K562 (cell line): ENCODE results near the gene OR6K3. TPM values are rescaled to one million over a fixed set of nuclear protein-coding genes. Genes with fewer than 3 reads are reported as not detected.

Experiments used
- ATAC-seq: fragments of 200-7000 bp; cut with Tn5 transposase; 3 replicates; pipeline ENCODE4 v1.9.1; 2020; ENCODE audit warnings: moderate library complexity
- BruUV-seq: library from RNA; stranded (reverse); fragments of 400-500 nt; replicated peaks from 2 replicates; lab custom pipeline; 2021; lab: Mats Ljungman, UMichigan
- CTCF ChIA-PET: fragments of 300-600 bp; formaldehyde crosslinking; extraction: SDS; loops from one replicate; lab custom pipeline; 2021; ENCODE audit warnings: low intra/inter-chr PET ratio; lab: Yijun Ruan, JAX
- POLR2A ChIA-PET: fragments of 300-600, 350-650 bp; sonication (Branson Sonifier 250); formaldehyde crosslinking; extraction: SDS; loops from one replicate; lab custom pipeline; 2021; ENCODE audit warnings: antibody characterized with exemption, inconsistent platforms; lab: Yijun Ruan, JAX
- DNase-seq, 4 experiments: peaks; one replicate each; pipeline versions ENCODE4 v3.0.0 to v3.0.0-alpha.2; 2011 to 2018; ENCODE audit warnings: low spot score in 3 of 4, mixed read lengths in 3 of 4; ENCODE audit errors: extremely low read depth in 1 of 4
- FAIRE-seq: peaks from 2 replicates; lab custom pipeline; 2011; peaks lifted over from hg19 to GRCh38; lab: Jason Lieb, UNC
- H2AFZ ChIP-seq: 2 replicates; pipeline ENCODE4 v1.6.0; 2011; ENCODE audit warnings: low read depth, low read length, control low read depth, inconsistent platforms
- H3K27ac ChIP-seq: fragments of 200-600 bp; 3 replicates; pipeline ENCODE4 v1.8.0; 2011; ENCODE audit warnings: low read depth, mild to moderate bottlenecking, control low read depth, inconsistent platforms, low read length, moderate library complexity, mixed read lengths; ENCODE audit errors: extremely low read depth
- H3K27me3 ChIP-seq, 2 experiments: fragments of 300-600 bp in 1 of 2; 2 replicates in 1 of 2; 3 replicates in 1 of 2; pipeline versions ENCODE4 v1.6.0 to v1.8.0; 2011; ENCODE audit warnings: inconsistent platforms in 2 of 2, low read length in 2 of 2, mild to moderate bottlenecking in 1 of 2, mixed read lengths in 1 of 2, moderate library complexity in 1 of 2; ENCODE audit not compliant: control insufficient read depth in 2 of 2, insufficient read depth in 2 of 2
- H3K36me3 ChIP-seq: fragments of 300-600 bp; 3 replicates; pipeline ENCODE4 v1.8.0; 2011; ENCODE audit warnings: mild to moderate bottlenecking, low read length, inconsistent platforms; ENCODE audit not compliant: control insufficient read depth, insufficient read depth
- H3K4me1 ChIP-seq, 2 experiments: fragments of 200-600 bp in 1 of 2; replicated peaks in 1 of 2; 2 replicates in 1 of 2; 3 replicates in 1 of 2; pipeline versions ENCODE4 v1.5.1 to v1.8.0; 2011; ENCODE audit warnings: inconsistent platforms in 2 of 2, low read length in 2 of 2, mild to moderate bottlenecking in 1 of 2, mixed read lengths in 1 of 2, moderate library complexity in 1 of 2; ENCODE audit not compliant: control insufficient read depth in 2 of 2, insufficient read depth in 2 of 2
- H3K4me2 ChIP-seq: 2 replicates; pipeline ENCODE4 v1.6.1; 2011; ENCODE audit warnings: low read length, control low read depth, inconsistent platforms, mixed read lengths; ENCODE audit not compliant: insufficient read depth
- H3K4me3 ChIP-seq: fragments of 200-600 bp; sonication (generic), shearing (Covaris generic); 2 replicates; pipeline ENCODE4 v1.5.1; 2016; ENCODE audit warnings: control low read depth, inconsistent platforms
- H3K79me2 ChIP-seq: fragments of 200-600 bp; 3 replicates; pipeline ENCODE4 v1.8.0; 2011; ENCODE audit warnings: low read length, inconsistent platforms; ENCODE audit not compliant: control insufficient read depth, insufficient read depth
- H3K9ac ChIP-seq, 2 experiments: 2 replicates each; pipeline versions ENCODE4 v1.6.0 to v1.6.1; 2011; ENCODE audit warnings: low read depth in 2 of 2, low read length in 2 of 2, control low read depth in 1 of 2, inconsistent platforms in 1 of 2, mild to moderate bottlenecking in 1 of 2, mixed read lengths in 1 of 2; ENCODE audit not compliant: insufficient read depth in 1 of 2
- H3K9me1 ChIP-seq: one replicate; pipeline ENCODE4 v1.6.0; 2011; ENCODE audit warnings: inconsistent platforms, mild to moderate bottlenecking, low read length, moderate library complexity; ENCODE audit not compliant: control insufficient read depth, insufficient read depth
- H3K9me3 ChIP-seq: replicated peaks from 2 replicates; pipeline ENCODE4 v1.5.1; 2011; ENCODE audit warnings: low read depth, low read length, inconsistent platforms; ENCODE audit not compliant: control insufficient read depth, insufficient read depth
- H4K20me1 ChIP-seq: replicated peaks from 2 replicates; pipeline ENCODE4 v1.6.1; 2011; ENCODE audit warnings: low read length, inconsistent platforms, mixed read lengths; ENCODE audit not compliant: control insufficient read depth, insufficient read depth
- CBX8 ChIP-seq: fragments of 200-600 bp; sonication (generic); IDR thresholded peaks from 2 replicates; pipeline ENCODE4 v1.6.1; 2012; ENCODE audit warnings: borderline replicate concordance, mixed run types, low read depth, mild to moderate bottlenecking, moderate library complexity, mixed read lengths, low read length, control low read depth, inconsistent platforms; ENCODE audit not compliant: poor library complexity, severe bottlenecking; ENCODE audit errors: extremely low read depth
- DNMT1 ChIP-seq: fragments of 450-650 bp; IDR thresholded peaks from 2 replicates; pipeline ENCODE4 v1.6.1; 2016; ENCODE audit warnings: antibody characterized with exemption, mild to moderate bottlenecking
- HIVEP1 ChIP-seq: fragments of 250-450 bp; sonication (Bioruptor Pico); IDR thresholded peaks from 2 replicates; pipeline ENCODE4 v1.4.0; 2020; ENCODE audit warnings: mild to moderate bottlenecking
- MTF1 ChIP-seq: fragments of 250-450 bp; sonication (Bioruptor Pico); IDR thresholded peaks from 2 replicates; pipeline ENCODE4 v1.9.0; 2021; ENCODE audit warnings: moderate library complexity, mild to moderate bottlenecking, inconsistent platforms, borderline replicate concordance
- NR2C2 ChIP-seq, 2 experiments: fragments of 200-800 bp in 1 of 2; sonication (Bioruptor generic) in 1 of 2; sonication (generic) in 1 of 2; formaldehyde crosslinking in 1 of 2; IDR thresholded peaks; 2 replicates each; pipeline versions ENCODE4 v1.6.1 to v1.8.0; 2016 to 2022; ENCODE audit warnings: mild to moderate bottlenecking in 1 of 2, missing compliant biosample characterization in 1 of 2, missing genetic modification characterization in 1 of 2, missing genetic modification reagents in 1 of 2
- NR2F6 ChIP-seq: fragments of 450-650 bp; formaldehyde crosslinking; IDR thresholded peaks from 2 replicates; pipeline ENCODE4 v1.4.0; 2020; ENCODE audit warnings: mild to moderate bottlenecking
- PCBP2 ChIP-seq: fragments of 200-400 bp; formaldehyde crosslinking; IDR thresholded peaks from 2 replicates; pipeline ENCODE4 v1.6.1; 2018; ENCODE audit warnings: low read length, low read depth, mild to moderate bottlenecking, moderate library complexity; ENCODE audit not compliant: poor library complexity, severe bottlenecking
- RFX7 ChIP-seq: fragments of 250-450 bp; sonication (Bioruptor Pico); IDR thresholded peaks from 2 replicates; pipeline ENCODE4 v1.5.1; 2021; ENCODE audit warnings: mild to moderate bottlenecking
- SAP30 ChIP-seq: fragments of 200-600 bp; sonication (generic); IDR thresholded peaks from 2 replicates; pipeline ENCODE4 v1.6.1; 2012; ENCODE audit warnings: borderline replicate concordance, low read depth, mild to moderate bottlenecking, moderate library complexity, low read length, control low read depth, inconsistent platforms; ENCODE audit not compliant: insufficient read depth, poor library complexity, severe bottlenecking
- SUPT5H ChIP-seq: fragments of 450-650 bp; IDR thresholded peaks from 2 replicates; pipeline ENCODE4 v1.6.1; 2016
- TEAD1 ChIP-seq, 2 experiments: fragments of 450-650 bp in 1 of 2; sonication (generic) in 1 of 2; formaldehyde crosslinking; IDR thresholded peaks; 2 replicates each; pipeline versions ENCODE4 v1.4.0 to v1.8.0; 2020 to 2022; ENCODE audit warnings: mild to moderate bottlenecking in 2 of 2, missing genetic modification reagents in 1 of 2
- TEAD4 ChIP-seq, 2 experiments: sonication (generic) in 1 of 2; formaldehyde crosslinking in 1 of 2; IDR thresholded peaks; 2 replicates each; pipeline versions ENCODE4 v1.6.1 to v1.8.0; 2012 to 2022; ENCODE audit warnings: borderline replicate concordance in 1 of 2, inconsistent platforms in 1 of 2, low read length in 1 of 2, mild to moderate bottlenecking in 1 of 2, missing genetic modification reagents in 1 of 2
- USF2 ChIP-seq: sonication (generic); formaldehyde crosslinking; IDR thresholded peaks from 2 replicates; pipeline ENCODE4 v1.5.0; 2020; ENCODE audit warnings: missing genetic modification reagents
- ZBTB12 ChIP-seq: fragments of 250-450 bp; sonication (Bioruptor Pico); IDR thresholded peaks from 2 replicates; pipeline ENCODE4 v1.4.0; 2020
- ZBTB5 ChIP-seq: fragments of 450-650 bp; IDR thresholded peaks from 2 replicates; pipeline ENCODE4 v1.6.1; 2017; ENCODE audit warnings: antibody characterized with exemption
- ZBTB8A ChIP-seq: fragments of 450-650 bp; IDR thresholded peaks from 2 replicates; pipeline ENCODE4 v1.6.1; 2018; ENCODE audit warnings: mild to moderate bottlenecking, moderate library complexity; ENCODE audit not compliant: partially characterized antibody
- ZEB2 ChIP-seq: fragments of 450-650 bp; IDR thresholded peaks from 2 replicates; pipeline ENCODE4 v1.6.1; 2016
- ZNF165 ChIP-seq: fragments of 250-450 bp; sonication (Bioruptor Pico); IDR thresholded peaks from 2 replicates; pipeline ENCODE4 v1.4.0; 2020; ENCODE audit warnings: borderline replicate concordance
- ZNF239 ChIP-seq: fragments of 250-450 bp; sonication (Bioruptor Pico); IDR thresholded peaks from 2 replicates; pipeline ENCODE4 v1.4.0; 2020; ENCODE audit warnings: mild to moderate bottlenecking
- ZNF644 ChIP-seq: fragments of 200-800 bp; sonication (Bioruptor generic); IDR thresholded peaks from 2 replicates; pipeline ENCODE4 v1.6.1; 2016; ENCODE audit warnings: low read depth, missing genetic modification characterization, missing compliant biosample characterization
- WGBS: fragments of 100-300 bp; shearing (Covaris generic); methylation state at CpG from one replicate; pipeline ENCODE4 v1.1.6; 2016; ENCODE audit warnings: low coverage, mixed read lengths; ENCODE audit not compliant: insufficient coverage; ENCODE audit errors: missing lambda C conversion rate; 5-methylcytosine and 5-hydroxymethylcytosine counted together
- in situ Hi-C: fragments of 300-500 bp; cut with MboI; formaldehyde crosslinking; loops from 4 replicates; pipeline ENCODE4 v1.15.0; 2018; ENCODE audit warnings: inconsistent platforms, mixed read lengths
- intact Hi-C: fragments of 100-400 bp; cut with micrococcal nuclease; formaldehyde crosslinking; loops from 2 replicates; pipeline ENCODE4 v1.14.2; 2022
- polyA plus RNA-seq, 8 experiments: library from polyadenylated mRNA; depleted of rRNA in 4 of 8; stranded (reverse) in 5 of 8; unstranded in 3 of 8; fragments of >200 nt; fragmentation: Nextera tagmentation in 2 of 8; fragmentation: Illumina TruSeq in 1 of 8; extraction: Ambion mirVana in 2 of 8; extraction: Trizol in 1 of 8; gene quantifications; 2 replicates each; pipeline versions ENCODE4 v1.2.1 to v1.2.3, GENCODE V29; 2011 to 2014; ENCODE audit warnings: inconsistent platforms in 1 of 8, missing spikeins in 1 of 8
- total RNA-seq, 7 experiments: library from RNA; depleted of rRNA in 6 of 7; stranded (reverse); fragments of >200 nt in 6 of 7; fragmentation: Illumina TruSeq in 2 of 7; extraction: Trizol in 2 of 7; gene quantifications; 2 replicates each; pipeline versions ENCODE4 v1.2.1 to v1.2.3, GENCODE V29; 2011 to 2021; ENCODE audit warnings: low replicate concordance in 1 of 7

Gene OR6K3
- total and polyA plus RNA-seq, 9 of the 15 experiments (the other 6 are each of a cell fraction or from before 2014, with no cell fraction given) = not detected

GRCh38 chr1:158754420-158754819 lies 33.9 kb upstream of the OR6K3 start, which contains the start of gene OR6K6:
Gene OR6K6, plus strand, starts transcription at chr1:158754720. Its CDS starts 168 bp downstream, at chr1:158754888.
- no peak within 1 kb of the TSS for H2AFZ ChIP-seq
- H3K9me3 ChIP-seq = no peaks in the 10 kb centered on the region
- H3K4me3 ChIP-seq = no peak within 1 kb of the TSS
- POLR2A ChIA-PET = interaction anchor here (0.6 to 0.7 kb wide), 2 partner anchors 20 to 108 kb away, joined by 3 read pairs; no protein-coding TSS in a partner anchor
- no TSS peak for BruUV-seq
- no peaks in the 10 kb centered on the region for H3K27me3 ChIP-seq
- H3K4me1 ChIP-seq = peaks cover 0 to 4% of the 10 kb centered on the region in 2 experiments; a peak in 2 of 5 replicates
- intact Hi-C loops = no loop called here
- no peak within 1 kb of the TSS for H3K9ac ChIP-seq
- H3K4me2 ChIP-seq = no peak within 1 kb of the TSS
- ATAC-seq (no peak), DNase-seq (no peak), FAIRE-seq (no peak)
- H3K79me2 ChIP-seq = no peaks in the 10 kb centered on the region
- in situ Hi-C loops = no loop called here
- no peaks in the 10 kb centered on the region for H3K9me1 ChIP-seq
- no peak within 1 kb of the TSS for H3K27ac ChIP-seq
- no peaks in the 10 kb centered on the region for H3K36me3 ChIP-seq
- CTCF ChIA-PET = no interaction called here
- H4K20me1 ChIP-seq = no peaks in the 10 kb centered on the region
- TF ChIP-seq ZBTB5 (no peak), ZNF239 (no peak), ZBTB12 (CRISPR knock-in tag) (no peak), CBX8 (no peak), ZNF644 (no peak), PCBP2 (no peak), SUPT5H (no peak), TEAD1 (CRISPR knock-in tag; IDR thresholded peaks at IDR 0.05) (no peak), DNMT1 (no peak), RFX7 (CRISPR knock-in tag) (no peak), TEAD4 (IDR thresholded peaks at IDR 0.05; ENCODE audit: low read length) (no peak), TEAD4 (CRISPR knock-in tag; IDR thresholded peaks at IDR 0.05; ENCODE audit: borderline replicate concordance) (no peak), ZNF165 (no peak), SAP30 (no peak), ZEB2 (no peak), ZBTB8A (no peak), USF2 (CRISPR knock-in tag) (no peak), NR2C2 (CRISPR knock-in tag; IDR thresholded peaks at IDR 0.05) (no peak), NR2C2 (tag; IDR thresholded peaks at IDR 0.05) (no peak), NR2F6 (CRISPR knock-in tag) (no peak), MTF1 (CRISPR knock-in tag) (no peak), HIVEP1 (CRISPR knock-in tag) (no peak)
- WGBS = 6% methylated on average over 2 of the region's 2 CpGs
